HepG2 (cell line): ENCODE measurements around the gene PPP1R27. TPM values are rescaled to one million over a fixed set of nuclear protein-coding genes. Genes with fewer than 3 reads are reported as not detected.

Experiments used
- ATF4 ChIP-seq, 2 experiments: fragments of 450-650 bp in 1 of 2; sonication (generic) in 1 of 2; formaldehyde crosslinking; IDR thresholded peaks; 2 replicates each; pipeline versions ENCODE4 v1.5.0 to v1.8.0; 2020 to 2022; ENCODE audit warnings: mild to moderate bottlenecking in 1 of 2, missing genetic modification reagents in 1 of 2
- CENPT ChIP-seq: sonication (generic); formaldehyde crosslinking; IDR thresholded peaks from 2 replicates; pipeline ENCODE4 v1.8.0; 2022; ENCODE audit warnings: low read depth, mild to moderate bottlenecking, moderate library complexity, missing genetic modification reagents
- CSRNP1 ChIP-seq: sonication (generic); formaldehyde crosslinking; IDR thresholded peaks from 2 replicates; pipeline ENCODE4 v1.8.1; 2023; ENCODE audit warnings: mild to moderate bottlenecking, missing genetic modification reagents
- GPBP1L1 ChIP-seq: sonication (generic); formaldehyde crosslinking; IDR thresholded peaks from 2 replicates; pipeline ENCODE4 v1.5.0; 2020; ENCODE audit warnings: mild to moderate bottlenecking, missing genetic modification reagents
- HOXD1 ChIP-seq: sonication (generic); formaldehyde crosslinking; IDR thresholded peaks from 2 replicates; pipeline ENCODE4 v1.5.0; 2020; ENCODE audit warnings: missing genetic modification reagents
- MED1 ChIP-seq: sonication (generic); formaldehyde crosslinking; IDR thresholded peaks from 2 replicates; pipeline ENCODE4 v1.4.0; 2020; ENCODE audit warnings: missing genetic modification reagents
- NFE2 ChIP-seq: sonication (generic); formaldehyde crosslinking; IDR thresholded peaks from 2 replicates; pipeline ENCODE4 v1.4.0; 2020; ENCODE audit warnings: missing genetic modification reagents
- ONECUT2 ChIP-seq: sonication (generic); formaldehyde crosslinking; IDR thresholded peaks from 2 replicates; pipeline ENCODE4 v1.4.0; 2020; ENCODE audit warnings: missing genetic modification reagents
- REPIN1 ChIP-seq: sonication (generic); formaldehyde crosslinking; IDR thresholded peaks from 2 replicates; pipeline ENCODE4 v1.8.0; 2022; ENCODE audit warnings: missing genetic modification reagents, low read depth, mild to moderate bottlenecking, borderline replicate concordance
- REST ChIP-seq, 2 experiments: IDR thresholded peaks; 2 replicates each; pipeline ENCODE4 v1.6.1; 2011 to 2012; ENCODE audit warnings: low read length in 2 of 2, borderline replicate concordance in 1 of 2, low read depth in 1 of 2, mild to moderate bottlenecking in 1 of 2, moderate library complexity in 1 of 2
- SSRP1 ChIP-seq: IDR thresholded peaks from 2 replicates; pipeline ENCODE4 v1.6.1; 2016; ENCODE audit warnings: control low read depth
- U2AF2 ChIP-seq: fragments of 200-400 bp; formaldehyde crosslinking; IDR thresholded peaks from 2 replicates; pipeline ENCODE4 v1.6.1; 2017; ENCODE audit warnings: low read depth, mild to moderate bottlenecking, low read length
- ZNF180 ChIP-seq: sonication (generic); formaldehyde crosslinking; IDR thresholded peaks from 2 replicates; pipeline ENCODE4 v1.4.0; 2020; ENCODE audit warnings: low read depth, missing genetic modification reagents, borderline replicate concordance
- ZNF549 ChIP-seq: sonication (generic); formaldehyde crosslinking; IDR thresholded peaks from 2 replicates; pipeline ENCODE4 v1.5.0; 2020; ENCODE audit warnings: missing genetic modification reagents
- ZNF552 ChIP-seq: sonication (generic); formaldehyde crosslinking; IDR thresholded peaks from 2 replicates; pipeline ENCODE4 v1.9.0; 2022; ENCODE audit warnings: missing genetic modification reagents, mild to moderate bottlenecking, borderline replicate concordance
- ZNF563 ChIP-seq: sonication (generic); formaldehyde crosslinking; IDR thresholded peaks from 2 replicates; pipeline ENCODE4 v1.8.0; 2022; ENCODE audit warnings: mild to moderate bottlenecking, moderate library complexity, missing genetic modification reagents
- ZNF574 ChIP-seq: sonication (generic); formaldehyde crosslinking; IDR thresholded peaks from 2 replicates; pipeline ENCODE4 v1.4.0; 2020; ENCODE audit warnings: missing genetic modification reagents
- ZSCAN29 ChIP-seq: sonication (generic); formaldehyde crosslinking; conservative IDR thresholded peaks from 2 replicates; pipeline ENCODE4 v1.4.0; 2020; ENCODE audit warnings: mild to moderate bottlenecking, missing genetic modification reagents
- polyA plus RNA-seq, 8 experiments: library from polyadenylated mRNA; depleted of rRNA in 3 of 8; stranded (reverse) in 7 of 8; unstranded in 1 of 8; fragments of >200 nt; fragmentation: Illumina TruSeq in 4 of 8; extraction: Trizol in 4 of 8; gene quantifications; 2 replicates each; pipeline versions ENCODE4 v1.2.1 to v1.2.3, GENCODE V29; 2011 to 2016; ENCODE audit warnings: low read depth in 4 of 8, missing spikeins in 1 of 8, mixed read lengths in 1 of 8; ENCODE audit not compliant: insufficient read depth in 1 of 8
- total RNA-seq, 5 experiments: library from RNA; depleted of rRNA; stranded (reverse); fragments of >200 nt; fragmentation: Illumina TruSeq; extraction: Trizol; gene quantifications; 2 replicates each; pipeline ENCODE4 v1.2.3, GENCODE V29; 2016; ENCODE audit warnings: low read depth in 1 of 5

Gene PPP1R27
- total and polyA plus RNA-seq, 2 of the 13 experiments (the other 11 are each of a cell fraction or from before 2014, with no cell fraction given), result 0.17 to 1.00 TPM

GRCh38 chr17:81867991-81868673 lies 33.3 kb upstream of the PPP1R27 start (continued):
- TF ChIP-seq CSRNP1, result peak; percentile 67
- TF ChIP-seq GPBP1L1, result no peak
- no peak for TF ChIP-seq REST (IDR thresholded peaks at IDR 0.05; ENCODE audit: borderline replicate concordance in 1 of 2, low read depth in 1 of 2, low read length in 2 of 2)
- TF ChIP-seq MED1, result 0 out of 2 replicates have a peak, but pooled peaks have one; percentile 16
- TF ChIP-seq U2AF2, result 0 out of 2 replicates have a peak, but pooled peaks have one; percentile 18
- peak; percentile 88; the same call in 1 of the 2 replicates for TF ChIP-seq CENPT
- TF ChIP-seq ZNF549, result no peak
- no peak for TF ChIP-seq NFE2 (CRISPR knock-in tag)
- peak; percentile 43; the same call in 1 of the 2 replicates for TF ChIP-seq ZNF574
- peak; percentile 75; the same call in 1 of the 2 replicates for TF ChIP-seq ZNF552 (CRISPR knock-in tag)
- no peak; the same call in 1 of the 2 replicates for TF ChIP-seq ZSCAN29
- no peak for TF ChIP-seq ONECUT2 (CRISPR knock-in tag)
- peak in 1 of 2 experiments; percentile 23; a peak in 1 of 4 replicates for TF ChIP-seq ATF4 (CRISPR knock-in tag; IDR thresholded peaks at IDR 0.05)
- TF ChIP-seq HOXD1 (CRISPR knock-in tag), result 0 out of 2 replicates have a peak, but pooled peaks have one; percentile 14
- peak; percentile 60; the same call in 1 of the 2 replicates for TF ChIP-seq ZNF563 (CRISPR knock-in tag)
- TF ChIP-seq ZNF180 (CRISPR knock-in tag), result no peak
- TF ChIP-seq SSRP1 (CRISPR knock-in tag), result peak; percentile 82
- TF ChIP-seq REPIN1, result 0 out of 2 replicates have a peak, but pooled peaks have one; percentile 13
